ENCODE results near the gene DLK1.

Gene DLK1

DNA sequence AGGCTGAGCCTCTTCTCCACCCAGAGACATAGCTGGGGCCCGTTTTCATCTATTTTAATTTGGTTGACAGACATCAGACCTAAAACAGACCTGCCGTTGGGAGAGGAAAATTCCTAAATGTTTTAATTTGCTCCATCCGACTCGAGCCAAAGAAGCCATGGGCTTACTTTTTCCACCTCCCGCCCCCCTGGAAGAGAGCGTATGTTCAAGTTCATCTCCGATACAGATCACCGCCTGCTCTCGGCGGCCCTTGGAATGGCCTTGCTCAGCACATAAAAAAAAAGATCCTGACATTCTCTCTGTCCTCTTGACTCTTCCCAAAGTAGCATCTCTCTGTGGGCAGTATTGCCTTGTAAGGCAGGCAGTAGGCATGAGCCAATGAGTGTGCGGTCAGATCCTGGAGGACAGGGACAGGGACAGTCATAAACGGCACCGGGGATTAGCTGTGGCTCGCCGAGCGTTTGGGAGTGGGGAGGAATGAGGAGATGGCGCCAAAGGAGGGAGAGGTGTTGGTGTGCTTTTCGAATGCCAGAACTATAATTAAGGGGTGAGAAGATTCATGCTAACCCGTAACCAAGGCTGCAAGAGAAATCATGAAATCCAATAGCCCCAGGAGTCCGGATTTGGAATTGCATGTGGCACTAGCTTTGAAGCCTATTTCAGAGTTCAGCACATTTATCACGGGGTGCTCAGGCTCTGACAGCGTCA, 51.3 kb downstream of the DLK1 start:
- DNase-seq (ENCODE audit: low spot score) = no peak

DNA sequence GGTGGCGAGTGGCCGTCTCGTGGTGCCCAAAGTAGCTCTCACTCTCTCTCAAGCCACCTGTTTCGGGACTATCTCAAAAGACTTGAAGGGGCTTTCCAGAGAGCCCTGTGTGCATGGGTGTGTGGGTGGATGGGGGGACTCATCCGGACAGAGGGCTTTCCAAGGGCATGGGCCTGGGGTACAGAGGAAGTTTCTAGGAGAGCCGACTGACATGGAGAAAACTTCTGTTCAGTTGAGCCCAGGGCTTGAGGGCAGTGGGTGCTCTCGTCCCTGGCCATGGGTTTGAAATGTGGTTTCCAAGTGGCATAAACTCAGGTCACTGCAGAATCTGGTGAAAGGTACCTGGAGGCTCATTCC, 51.8 kb downstream of the DLK1 start:
- no peak for DNase-seq (ENCODE audit: low spot score)

DNA sequence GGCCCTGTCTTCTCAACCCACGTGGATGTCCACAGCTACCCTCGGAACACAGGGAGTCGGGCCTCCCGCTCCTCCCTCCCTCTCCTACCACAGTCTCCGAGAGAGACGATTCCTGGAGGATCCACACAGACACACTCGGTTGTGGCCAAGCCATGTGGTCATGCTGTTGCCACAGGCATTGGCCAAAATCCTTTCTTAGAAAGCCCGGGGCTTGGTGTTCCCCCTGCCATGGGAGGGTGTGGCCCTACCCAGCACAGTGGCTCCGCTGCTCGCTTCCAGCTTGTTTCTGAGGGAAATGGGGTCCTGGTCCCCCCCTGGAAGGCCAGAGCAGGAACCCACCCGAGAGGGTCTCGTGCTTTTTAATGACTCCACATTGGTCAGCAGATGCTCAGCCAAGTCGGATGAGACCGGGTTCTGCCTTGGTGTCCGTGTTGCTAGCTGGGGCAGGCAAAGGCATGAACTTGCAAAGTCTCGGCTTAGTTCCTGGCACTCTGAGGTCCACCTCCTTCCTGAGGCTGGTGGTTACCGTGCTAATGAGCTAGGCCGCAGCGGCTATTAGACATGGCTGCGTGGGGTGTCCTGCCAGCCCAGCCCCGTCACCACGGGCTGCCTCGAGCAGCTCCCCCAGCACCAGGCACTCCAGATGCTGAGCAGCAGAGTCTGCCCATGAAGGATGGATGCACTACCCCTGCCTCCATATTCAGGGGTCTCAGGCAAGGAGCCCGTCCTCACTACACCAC, 52.4 kb downstream of the DLK1 start:
- no peak for DNase-seq (ENCODE audit: low spot score)

DNA sequence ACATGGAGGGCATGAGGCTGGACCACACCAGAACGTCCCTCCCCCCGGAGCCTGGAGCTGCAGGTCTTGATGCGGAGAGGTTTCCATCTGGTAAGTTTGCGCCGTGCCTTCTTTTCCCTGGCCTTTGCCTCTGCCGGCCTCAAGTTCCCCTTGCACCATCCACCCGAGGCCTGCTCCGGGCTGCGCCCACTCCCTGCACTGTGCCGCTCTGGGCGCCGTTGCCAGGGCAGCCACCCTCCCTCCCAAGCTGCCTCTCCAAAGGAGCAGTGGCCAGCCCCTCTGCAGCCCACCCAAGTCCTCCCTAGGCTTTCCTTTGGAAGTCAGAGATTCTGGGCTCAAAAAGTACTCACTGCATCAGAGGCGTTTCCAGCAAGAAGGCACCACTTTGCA, 53.0 kb downstream of the DLK1 start:
- no peak for DNase-seq (ENCODE audit: low spot score)

DNA sequence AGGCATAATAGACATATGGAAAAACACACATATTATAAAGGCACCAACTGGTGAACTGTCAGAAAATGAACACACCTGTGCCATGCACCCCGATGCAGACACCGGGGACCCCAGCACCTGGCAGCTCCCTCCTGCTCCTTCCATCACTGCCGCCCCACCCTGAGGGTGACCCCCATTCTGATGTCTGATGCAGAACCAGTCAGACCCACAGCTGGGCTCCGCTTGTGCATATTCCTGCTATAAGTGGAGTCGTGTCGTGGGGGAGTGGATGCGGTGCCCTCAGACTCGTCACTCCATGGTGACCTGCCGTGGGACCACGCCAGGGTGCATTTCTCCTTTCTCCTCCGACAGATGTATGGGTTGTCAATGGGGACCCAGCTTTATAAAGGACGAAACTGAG, 53.6 kb downstream of the DLK1 start:
- DNase-seq (ENCODE audit: low spot score) = no peak

DNA sequence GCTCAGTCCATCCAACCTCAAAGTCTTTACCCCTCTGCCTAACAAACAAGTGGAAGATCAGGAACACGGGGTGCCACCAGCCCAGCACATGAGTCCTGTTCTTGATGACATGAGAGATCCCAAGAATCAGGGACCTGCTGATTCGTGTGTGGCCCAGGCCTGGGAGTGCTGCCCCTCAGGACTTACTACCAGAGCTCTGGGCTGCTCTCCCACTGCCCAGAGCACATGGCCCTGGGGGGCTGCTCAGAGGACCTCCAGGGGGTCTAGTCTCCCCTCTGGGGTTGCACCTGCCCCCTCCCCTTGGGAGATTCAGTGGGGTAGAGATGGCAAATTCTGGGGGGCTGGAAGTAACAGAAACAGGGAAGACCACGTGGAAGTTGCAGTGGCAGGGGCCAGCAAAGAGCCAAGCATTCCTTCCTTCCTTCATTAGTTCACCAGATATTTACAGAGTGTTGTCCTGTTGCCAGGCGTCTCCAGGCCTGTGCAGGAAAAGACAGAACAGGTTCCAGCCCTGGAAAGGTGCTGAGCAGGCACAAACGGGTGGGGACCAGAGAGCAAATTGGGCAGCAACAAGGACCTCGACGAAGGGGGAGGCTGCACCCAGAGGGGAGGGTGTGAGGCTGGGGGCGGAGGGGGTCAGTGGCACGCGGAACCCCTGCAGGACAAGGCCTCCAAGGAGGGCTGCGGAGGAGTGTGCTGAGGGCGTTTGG, 54.1 kb downstream of the DLK1 start:
- DNase-seq (ENCODE audit: low spot score) = no peak

DNA sequence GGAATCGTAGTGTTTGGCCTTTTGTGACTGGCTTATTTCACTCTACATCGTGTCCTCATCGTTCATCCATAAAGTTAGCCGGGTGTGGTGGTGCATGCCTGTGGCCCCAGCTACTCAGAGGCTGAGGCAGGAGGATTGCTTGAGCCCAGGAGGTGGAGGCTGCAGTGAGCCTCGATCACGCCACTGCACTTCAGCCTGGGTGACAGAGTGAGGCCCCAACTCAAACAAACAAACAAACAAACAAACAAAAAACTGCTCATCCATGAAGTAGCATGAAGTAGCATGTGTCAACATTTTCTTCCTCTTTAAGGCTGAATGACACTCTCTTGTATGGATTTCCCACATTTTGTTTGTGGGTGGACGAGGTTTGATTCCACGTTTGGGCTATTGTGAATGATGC, 55.3 kb downstream of the DLK1 start:
- DNase-seq (ENCODE audit: low spot score) = no peak

DNA sequence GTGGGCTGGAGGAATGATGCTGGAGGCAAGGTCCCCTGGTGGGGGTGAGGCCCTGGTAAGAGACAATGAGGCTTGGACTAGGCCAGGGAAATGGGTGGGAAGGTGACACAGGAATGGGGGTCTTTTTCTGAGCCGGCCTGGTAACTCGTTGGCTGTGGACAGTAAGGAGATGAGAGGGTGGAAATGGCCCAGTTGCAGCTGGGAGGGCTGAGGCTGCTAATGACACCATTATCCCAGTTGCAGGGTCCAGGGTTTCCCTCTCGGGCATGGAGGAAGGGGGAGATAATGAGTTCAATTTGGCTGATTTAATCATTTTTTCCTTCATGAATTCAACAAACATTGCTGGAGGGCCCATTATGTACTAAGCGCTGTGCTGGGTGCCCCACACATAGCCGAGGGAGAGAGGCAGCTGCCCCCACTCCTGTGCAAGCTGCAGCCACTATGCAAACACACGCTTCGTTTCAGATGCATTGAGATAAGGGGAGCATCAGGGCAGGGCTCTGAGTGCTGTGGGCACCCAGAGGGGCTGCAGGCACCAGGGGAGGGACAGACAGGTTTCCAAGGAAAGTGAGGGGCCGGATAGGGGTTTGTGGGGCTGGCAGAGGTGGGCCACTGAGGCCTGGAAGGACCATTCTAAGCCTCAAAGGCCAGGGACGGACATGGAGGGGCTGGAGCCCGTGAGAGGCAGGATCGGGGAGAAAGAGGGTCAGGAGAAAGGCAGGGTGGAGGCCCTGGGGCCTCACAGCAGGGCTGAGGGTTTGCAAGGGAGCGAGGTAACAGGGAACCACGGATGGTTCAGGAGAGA, 56.0 kb downstream of the DLK1 start:
- no peak for DNase-seq (ENCODE audit: low spot score)

DNA sequence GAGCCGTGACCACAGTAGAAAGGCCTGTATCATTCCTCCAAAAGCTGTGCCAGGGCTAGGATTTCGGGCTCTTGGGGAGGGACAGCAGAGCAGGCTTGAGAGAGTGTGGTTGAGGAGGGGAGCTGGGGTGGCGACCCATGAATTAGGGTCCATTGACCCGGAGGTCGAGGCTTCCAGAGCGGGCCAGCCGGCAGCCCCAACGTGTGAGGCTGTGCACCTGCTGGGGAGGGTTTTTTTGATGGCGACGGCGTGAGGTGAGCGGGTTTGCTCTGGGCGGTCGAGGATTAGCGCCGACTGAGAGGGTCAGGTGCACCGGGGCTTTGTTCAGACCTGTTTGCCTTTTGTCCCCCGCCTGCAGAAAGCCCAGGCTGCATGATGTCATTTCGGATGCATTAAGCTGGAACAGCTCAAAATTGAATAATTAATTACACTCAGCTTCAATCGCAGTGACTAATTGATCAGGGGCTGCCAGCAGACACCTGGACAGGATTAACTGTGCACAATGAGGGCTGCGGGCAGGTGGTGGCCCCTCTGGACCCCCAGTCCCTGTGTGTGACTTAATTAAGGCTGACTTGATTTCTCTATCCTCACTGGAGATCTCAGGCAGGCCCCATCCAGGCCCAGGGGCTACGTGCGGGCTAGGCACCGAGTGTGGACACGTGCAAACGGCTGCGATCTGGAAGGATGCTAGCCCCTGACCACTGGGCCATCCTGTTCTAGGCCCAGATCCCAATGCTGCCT, 57.1 kb downstream of the DLK1 start:
- DNase-seq (ENCODE audit: low spot score) = no peak

DNA sequence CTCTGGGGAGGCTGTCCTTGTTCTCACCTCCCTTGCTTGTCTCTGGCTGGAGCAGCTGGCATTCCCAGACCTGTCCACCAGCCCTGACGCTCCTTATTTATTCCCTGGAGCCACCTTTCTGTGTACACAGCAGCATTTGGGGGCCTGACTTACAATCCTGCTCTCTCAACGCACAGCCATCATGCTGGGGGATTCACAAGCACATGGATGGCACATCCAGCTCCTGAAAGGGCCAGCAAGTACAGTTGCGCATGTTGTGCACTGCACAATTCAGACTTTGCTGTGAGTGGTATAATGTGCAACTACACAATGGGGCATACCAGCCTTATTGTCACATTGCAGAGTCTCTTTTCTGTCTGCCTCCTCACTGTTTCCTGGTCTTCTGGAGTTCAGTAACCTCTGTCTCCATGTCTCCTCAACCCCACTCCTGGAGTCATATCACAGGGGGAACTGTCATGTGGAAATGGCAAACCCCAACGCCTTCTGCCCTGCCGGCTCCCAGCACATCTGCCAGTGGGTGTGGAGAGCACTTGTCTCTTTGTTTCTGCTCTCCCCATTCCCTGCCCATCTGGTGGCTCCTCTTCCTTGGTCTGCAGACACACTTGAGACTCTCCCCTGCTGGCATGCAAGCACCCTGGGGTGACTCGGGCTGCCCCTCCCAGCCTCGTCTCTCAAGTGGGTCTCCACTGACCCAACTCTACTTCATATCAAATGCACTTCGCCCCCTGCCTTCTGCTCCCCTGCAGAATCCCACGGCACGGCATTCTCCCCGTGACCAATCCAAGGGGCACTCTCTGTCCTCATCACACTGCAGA, 58.0 kb downstream of the DLK1 start:
- no peak for DNase-seq (ENCODE audit: low spot score)

DNA sequence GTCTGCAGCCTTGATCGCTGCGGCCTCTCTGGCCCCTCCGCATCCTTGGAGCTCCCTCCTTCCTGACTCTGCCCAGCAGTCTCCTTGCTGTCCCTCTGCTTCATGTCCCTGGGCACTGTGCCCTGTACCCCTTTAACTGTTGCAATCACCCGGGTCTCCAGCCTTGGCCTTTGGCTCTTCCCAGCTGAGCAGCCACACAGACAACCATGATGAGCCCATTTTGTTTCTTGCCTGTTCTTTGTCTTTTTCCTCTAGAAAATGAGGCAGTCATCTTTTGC, 58.6 kb downstream of the DLK1 start:
- DNase-seq (ENCODE audit: low spot score) = no peak

DNA sequence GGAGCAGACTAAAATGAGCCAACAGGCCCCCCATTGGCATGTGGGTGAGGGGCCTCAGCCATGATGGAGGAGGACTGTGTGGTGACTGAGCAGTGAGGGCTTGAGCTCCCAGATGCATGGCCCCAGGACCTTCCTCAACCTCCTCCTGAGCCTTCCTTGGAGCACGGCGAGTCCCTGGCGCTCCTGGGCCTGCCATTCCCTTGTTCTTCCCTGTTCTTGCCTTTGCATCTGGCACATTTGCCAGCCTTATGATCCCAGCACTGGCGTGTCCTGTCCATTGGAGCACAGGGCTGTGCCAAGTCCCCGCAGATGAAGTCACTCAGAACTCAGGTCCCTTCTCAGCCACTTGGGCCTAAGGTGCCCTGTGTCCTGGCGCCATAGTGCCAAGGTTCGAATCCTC, 58.9 kb downstream of the DLK1 start:
- DNase-seq (ENCODE audit: low spot score) = no peak

DNA sequence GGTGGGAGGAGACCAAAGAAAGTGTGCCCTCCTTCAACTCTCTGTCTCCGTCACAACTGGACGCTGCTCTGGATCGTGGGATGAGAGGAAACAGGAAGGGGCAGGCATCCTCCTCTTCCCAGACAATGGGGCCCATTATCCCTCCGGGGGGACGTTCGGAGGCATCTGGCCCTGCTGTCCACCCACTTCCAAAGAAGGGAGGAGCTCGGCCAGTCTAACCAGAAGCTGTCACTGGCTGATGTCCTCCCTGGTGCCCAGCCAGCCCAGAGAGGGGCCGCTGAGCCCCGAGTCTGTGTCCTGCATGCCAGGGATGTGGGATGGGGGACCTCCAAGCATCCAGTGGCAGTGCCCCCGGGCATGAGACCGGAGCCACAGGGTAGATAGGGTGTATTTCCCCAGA, 59.4 kb downstream of the DLK1 start:
- peak; percentile 85 for DNase-seq (ENCODE audit: low spot score)

DNA sequence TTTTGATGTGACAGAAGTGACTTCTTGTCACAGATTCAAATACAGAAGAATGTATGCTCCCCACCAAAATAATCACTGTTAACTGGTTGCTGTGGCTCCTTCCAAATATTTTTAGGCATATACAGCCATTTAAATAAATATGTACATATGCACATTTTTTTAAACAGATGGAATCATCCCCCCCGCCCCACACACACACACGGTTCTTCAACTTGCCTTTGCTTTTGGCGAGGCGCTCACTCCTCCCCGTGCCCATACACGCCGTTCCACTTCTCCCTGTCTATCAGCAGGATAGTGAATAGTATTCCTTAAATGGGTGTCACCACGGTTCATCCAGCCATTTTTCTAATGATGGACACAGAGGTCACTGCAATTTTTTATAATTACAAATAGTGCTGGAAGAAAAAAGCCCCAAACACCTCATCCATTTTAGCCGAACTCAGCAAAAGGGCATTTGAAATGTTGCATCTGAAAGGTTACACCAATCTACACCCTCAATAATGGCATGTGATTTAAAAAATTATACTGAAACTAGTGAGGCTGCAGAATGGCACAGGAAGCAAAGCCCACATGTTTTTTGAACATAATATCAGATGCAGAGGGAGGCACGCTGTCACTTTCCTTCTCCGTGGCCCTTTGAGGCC, 60.0 kb downstream of the DLK1 start:
- DNase-seq (ENCODE audit: low spot score) = no peak

DNA sequence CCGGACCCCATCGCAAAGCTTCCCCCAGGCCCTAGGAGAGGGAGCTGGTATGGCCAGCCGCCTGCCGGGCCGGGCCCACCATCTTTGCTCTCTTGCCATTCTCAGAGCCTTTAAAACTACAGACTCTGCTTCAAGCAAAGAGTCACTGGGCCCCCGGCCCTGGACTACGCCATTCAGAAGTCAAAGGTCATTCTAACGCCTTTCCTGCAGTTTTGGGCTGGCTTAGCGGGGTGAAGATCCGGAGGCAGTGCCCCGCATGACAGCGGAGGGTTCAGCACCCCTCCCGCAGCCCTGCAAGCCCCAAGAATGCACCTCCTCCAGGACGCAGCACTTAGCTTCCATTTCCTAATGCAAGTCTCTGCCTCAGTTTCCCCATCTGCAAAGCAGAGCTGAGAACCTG, 61.0 kb downstream of the DLK1 start:
- DNase-seq (ENCODE audit: low spot score) = no peak
